ENCODE results near the gene REEP5.

Gene REEP5

DNA sequence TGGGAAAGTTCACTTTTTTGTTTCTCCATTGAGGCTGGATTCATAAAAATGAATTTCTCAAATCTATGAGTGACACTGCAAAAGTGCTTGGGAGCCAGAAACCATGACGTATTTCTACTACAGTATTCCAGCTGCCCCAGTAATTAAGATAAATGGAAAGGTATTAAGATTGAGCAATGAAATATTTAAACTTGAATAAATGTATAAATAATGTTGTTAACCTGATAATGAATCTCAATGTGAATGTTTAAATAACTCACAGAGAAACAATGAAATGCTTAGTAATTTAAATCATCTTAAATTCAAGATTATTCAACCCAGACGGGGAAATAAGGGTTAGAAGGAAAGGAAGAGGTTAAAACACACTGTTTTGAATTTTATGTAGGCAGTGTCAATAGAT lies 72.1 kb downstream of the REEP5 start:
- TF ChIP-seq, protein P1, sequence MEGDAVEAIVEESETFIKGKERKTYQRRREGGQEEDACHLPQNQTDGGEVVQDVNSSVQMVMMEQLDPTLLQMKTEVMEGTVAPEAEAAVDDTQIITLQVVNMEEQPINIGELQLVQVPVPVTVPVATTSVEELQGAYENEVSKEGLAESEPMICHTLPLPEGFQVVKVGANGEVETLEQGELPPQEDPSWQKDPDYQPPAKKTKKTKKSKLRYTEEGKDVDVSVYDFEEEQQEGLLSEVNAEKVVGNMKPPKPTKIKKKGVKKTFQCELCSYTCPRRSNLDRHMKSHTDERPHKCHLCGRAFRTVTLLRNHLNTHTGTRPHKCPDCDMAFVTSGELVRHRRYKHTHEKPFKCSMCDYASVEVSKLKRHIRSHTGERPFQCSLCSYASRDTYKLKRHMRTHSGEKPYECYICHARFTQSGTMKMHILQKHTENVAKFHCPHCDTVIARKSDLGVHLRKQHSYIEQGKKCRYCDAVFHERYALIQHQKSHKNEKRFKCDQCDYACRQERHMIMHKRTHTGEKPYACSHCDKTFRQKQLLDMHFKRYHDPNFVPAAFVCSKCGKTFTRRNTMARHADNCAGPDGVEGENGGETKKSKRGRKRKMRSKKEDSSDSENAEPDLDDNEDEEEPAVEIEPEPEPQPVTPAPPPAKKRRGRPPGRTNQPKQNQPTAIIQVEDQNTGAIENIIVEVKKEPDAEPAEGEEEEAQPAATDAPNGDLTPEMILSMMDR (IDR thresholded peaks at IDR 0.05; ENCODE audit: insufficient read depth, low read length, missing control alignments), result no peak
- no peak overlapping the region for H3K4me3 ChIP-seq (ENCODE audit: low read depth, low read length)
- ChIA-PET POLR2A (no interaction called here), CTCF (interaction anchor here (0.6 to 3.0 kb wide), 2 partner anchors 9 to 10 kb away, joined by 3 to 9 read pairs; partner anchors contain the start of gene SRP19)
- no peak for DNase-seq (ENCODE audit: low read depth, low spot score)

DNA sequence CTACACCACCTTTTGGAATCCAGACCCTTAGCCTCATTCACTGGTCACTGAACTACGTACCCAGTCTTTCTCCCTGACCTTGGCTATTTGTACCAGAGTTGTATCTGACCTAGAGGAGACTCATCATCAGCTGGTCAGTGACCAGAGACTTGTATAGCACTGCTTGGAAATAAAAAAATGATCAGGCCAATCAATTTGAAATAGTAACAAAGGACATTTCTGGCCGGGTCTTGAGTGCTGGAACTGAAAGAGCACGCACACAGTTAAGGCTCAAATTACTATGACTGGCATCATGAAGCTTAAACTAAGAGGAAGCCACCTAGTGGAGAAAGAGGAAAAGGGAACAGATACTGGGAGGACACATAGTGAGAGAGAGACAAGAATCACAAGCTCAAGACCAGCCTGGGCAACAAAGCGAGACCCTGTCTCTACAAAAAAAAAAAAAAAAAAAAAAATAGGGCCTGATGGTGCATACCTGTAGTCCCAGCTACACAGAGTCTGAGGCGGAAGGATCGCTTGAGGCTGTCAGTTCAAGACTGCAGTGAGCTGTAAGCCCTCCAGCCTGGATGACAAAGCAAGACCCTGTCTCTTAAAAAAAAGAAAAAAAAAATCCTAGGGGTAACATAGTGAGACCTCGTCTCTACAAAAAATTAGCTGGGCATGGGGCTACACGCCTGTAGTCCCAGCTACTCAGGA lies 73.8 kb downstream of the REEP5 start:
- POLR2A ChIA-PET, result no interaction called here
- H3K4me3 ChIP-seq (ENCODE audit: low read depth, low read length), result peak overlapping the region; percentile 18

DNA sequence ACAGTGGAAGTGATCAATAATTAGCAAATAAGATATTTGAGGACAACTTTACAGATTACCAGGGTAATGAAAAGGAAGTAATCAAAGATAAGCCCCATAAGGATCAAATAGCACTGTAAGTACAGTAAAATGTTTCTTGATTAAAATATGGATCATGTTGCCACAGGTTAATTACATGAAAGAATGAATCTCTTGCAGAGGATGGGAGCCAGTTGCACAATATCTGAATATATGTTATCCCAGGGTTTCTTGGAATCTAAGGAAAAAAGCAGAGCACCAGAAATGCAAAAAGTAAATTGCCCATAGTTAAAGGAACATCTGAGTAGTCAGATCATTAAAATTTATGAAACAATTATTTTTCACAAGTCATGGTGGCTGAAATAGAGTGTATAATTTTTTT lies 74.7 kb downstream of the REEP5 start:
- POLR2A ChIA-PET, result no interaction called here
- TF ChIP-seq, protein P1 (IDR thresholded peaks at IDR 0.05; ENCODE audit: insufficient read depth, low read length, missing control alignments), result no peak
- no peak for DNase-seq (ENCODE audit: low read depth, low spot score)
- CTCF ChIA-PET, result no interaction called here
- H3K4me3 ChIP-seq (ENCODE audit: low read depth, low read length), result no peak overlapping the region

More for the DNA sequence above, 73.8 kb downstream of the REEP5 start:
- DNase-seq (ENCODE audit: low read depth, low spot score), result peak; percentile 26
- CTCF ChIA-PET, result interaction anchor here (0.7 to 1.6 kb wide), 30 partner anchors 8 to 757 kb away, joined by 3 to 40 read pairs (median 4); partner anchors contain the start of genes REEP5 and SRP19
- TF ChIP-seq, protein P1 (IDR thresholded peaks at IDR 0.05; ENCODE audit: insufficient read depth, low read length, missing control alignments), result peak; percentile 65

DNA sequence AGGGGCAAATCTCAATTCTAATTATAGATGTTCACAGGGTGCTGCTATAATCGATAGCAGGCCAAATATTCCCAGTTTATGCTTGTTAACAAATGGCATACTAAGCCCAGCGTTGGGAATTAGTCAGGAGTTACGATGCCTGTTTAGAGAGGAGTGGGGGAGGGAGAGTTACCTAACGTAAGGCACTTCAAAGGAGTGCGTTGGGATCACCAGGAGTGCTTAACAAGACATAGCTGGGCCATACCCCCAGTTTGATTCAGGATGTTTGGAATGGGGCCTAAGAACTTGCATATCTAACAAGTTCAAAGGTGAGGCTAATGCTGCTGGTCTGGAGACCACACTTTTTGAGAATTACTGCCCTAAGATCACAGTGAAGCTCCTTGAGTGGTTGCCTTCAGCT lies 75.5 kb downstream of the REEP5 start:
- TF ChIP-seq, protein P1 (IDR thresholded peaks at IDR 0.05; ENCODE audit: insufficient read depth, low read length, missing control alignments), result no peak
- DNase-seq (ENCODE audit: low read depth, low spot score), result no peak
- ChIA-PET CTCF (no interaction called here), POLR2A (no interaction called here)
- no peak overlapping the region for H3K4me3 ChIP-seq (ENCODE audit: low read depth, low read length)

DNA sequence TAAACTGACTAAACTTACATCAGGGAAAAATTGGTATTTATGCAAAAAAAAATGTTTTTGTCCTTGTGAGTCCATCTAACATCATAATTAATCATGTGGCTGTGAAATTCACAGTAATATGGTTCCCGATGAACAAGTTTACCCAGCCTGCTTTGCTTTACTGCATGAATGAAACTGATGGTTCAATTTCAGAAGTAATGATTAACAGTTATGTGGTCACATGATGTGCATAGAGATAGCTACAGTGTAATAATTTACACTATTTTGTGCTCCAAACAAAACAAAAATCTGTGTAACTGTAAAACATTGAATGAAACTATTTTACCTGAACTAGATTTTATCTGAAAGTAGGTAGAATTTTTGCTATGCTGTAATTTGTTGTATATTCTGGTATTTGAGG lies 77.5 kb downstream of the REEP5 start:
- CTCF ChIA-PET, result interaction anchor here (1.3 kb wide), 1 partner anchor 290 kb away, joined by 4 read pairs; no protein-coding TSS in a partner anchor
- no peak for DNase-seq (ENCODE audit: low read depth, low spot score)
- H3K4me3 ChIP-seq (ENCODE audit: low read depth, low read length), result no peak overlapping the region
- TF ChIP-seq, protein P1 (IDR thresholded peaks at IDR 0.05; ENCODE audit: insufficient read depth, low read length, missing control alignments), result no peak
- POLR2A ChIA-PET, result no interaction called here

GRCh38 chr5:112833971-112834370 lies 88.1 kb downstream of the REEP5 start:
- CTCF ChIA-PET, result interaction anchor here (1.0 to 2.3 kb wide), 2 partner anchors 14 to 15 kb away, joined by 6 to 11 read pairs; no protein-coding TSS in a partner anchor
- no peak overlapping the region for H3K4me3 ChIP-seq (ENCODE audit: low read depth, low read length)
- POLR2A ChIA-PET, result no interaction called here
- TF ChIP-seq, protein P1 (IDR thresholded peaks at IDR 0.05; ENCODE audit: insufficient read depth, low read length, missing control alignments), result no peak
- DNase-seq (ENCODE audit: low read depth, low spot score), result no peak

All from AG04449 (cell line).